GM19238 (cell line): Measurements from ENCODE around the gene OLFML2A.
"Not testable (repeated sequence)": the region's sequence is repeated elsewhere in the genome, so short reads cannot be mapped to it uniquely, and the experiment has no call there.

Experiments
- DNase-seq: peaks from one replicate; pipeline ENCODE4 v3.0.0; 2011; ENCODE audit warnings: low spot score; ENCODE audit not compliant: insufficient read length

OLFML2A gene

DNA sequence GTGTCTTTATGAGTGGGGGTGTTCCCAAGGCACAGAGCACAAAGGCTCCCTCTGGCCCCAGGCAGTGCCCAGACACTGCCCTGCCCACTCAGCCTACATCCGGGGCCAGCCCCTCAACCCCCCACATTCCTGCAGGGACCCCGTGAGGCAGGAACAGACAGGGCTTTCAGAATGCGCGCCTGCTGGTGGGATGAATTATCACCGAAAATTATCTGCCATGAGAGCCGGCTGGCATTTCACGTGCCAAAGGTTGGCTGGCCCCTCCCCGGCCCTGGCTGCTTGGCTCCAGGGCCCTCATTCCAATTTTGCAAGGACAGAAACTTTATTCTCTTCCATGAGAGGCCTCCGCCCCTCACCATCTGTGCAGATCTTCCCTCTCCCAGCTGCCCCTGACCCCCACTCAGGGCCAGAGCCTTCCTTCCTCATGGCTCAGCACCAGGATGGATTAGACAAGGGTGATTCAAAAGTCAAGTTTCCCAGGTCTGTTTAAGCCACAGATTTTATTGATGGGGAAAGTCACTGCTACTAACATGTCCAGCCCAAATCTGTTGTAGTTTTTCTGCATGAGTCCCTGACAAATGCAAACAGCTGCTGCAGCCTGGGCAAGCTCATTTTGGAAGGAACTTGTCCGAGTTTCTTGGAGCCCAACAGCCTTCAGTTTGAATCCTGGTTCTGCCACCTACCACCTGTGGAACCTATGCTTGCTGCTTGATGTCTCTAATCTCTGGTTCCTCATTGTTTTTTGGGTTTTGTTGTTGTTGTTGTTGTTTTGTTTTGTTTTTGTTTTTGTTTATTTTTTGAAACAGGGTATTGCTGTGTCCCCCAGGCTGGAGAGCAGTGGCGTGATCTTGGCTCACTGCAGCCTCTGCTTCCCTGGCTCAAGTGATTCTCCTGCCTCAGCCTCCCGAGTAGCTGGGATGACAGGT is 44.0 kb downstream of the OLFML2A start:
- DNase-seq, result no peak

DNA sequence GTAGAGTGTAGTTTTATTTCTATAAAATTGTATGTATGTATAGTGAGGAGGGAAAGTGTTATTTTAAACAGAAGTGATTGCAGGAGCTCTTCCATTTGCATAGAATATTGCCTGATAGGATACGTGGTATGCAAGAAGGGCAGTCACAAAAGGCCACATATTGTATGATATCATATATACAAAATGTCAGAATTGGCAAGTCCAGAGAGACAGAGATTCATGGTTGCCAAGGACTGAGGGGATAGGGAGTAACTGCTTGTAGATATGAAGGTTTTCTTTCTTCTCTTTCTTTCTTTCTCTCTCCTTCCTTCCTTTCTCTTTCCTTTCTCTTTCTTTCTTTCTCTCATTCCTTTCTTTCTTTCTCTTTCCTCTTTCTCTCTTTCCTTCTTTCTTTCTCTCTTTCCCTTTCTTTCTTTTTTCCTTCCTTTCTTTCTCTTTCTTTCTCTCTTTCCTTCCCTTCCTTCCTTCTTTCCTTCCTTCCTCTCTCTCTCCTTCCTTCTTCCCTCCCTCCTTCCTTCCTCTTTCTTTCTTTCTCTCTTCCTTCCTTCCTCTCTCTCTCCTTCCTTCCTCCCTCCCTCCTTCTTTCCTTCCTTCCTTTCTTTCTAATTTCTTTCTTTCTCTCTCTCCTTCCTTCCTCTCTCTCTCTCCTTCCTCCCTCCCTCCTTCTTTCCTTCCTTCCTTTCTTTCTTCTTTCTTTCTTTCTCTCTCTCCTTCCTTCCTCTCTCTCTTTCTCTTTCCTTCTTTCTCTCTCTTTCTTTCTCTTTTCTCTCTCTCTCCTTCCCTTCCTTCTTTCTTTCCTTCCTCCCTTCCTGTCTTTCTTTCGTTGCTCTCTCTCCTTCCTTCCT is 51.8 kb downstream of the OLFML2A start:
- DNase-seq, result no peak

DNA sequence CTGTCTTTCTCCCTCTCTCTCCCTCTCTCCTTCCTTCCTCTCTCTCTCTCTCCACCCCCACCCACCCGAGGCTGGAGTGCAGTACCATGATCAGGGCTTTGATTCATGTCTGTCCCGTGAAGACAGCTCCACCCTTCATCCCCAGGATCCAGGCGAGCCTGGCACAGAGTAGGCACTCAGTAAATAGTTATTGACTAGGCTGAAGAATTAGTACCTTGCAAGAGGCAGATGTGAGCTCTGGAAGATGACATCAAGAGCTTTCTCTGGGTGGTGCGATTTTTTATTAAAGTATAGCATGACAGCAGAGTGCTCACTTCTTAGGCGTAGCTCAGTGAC is 52.4 kb downstream of the OLFML2A start:
- DNase-seq, result no peak

DNA sequence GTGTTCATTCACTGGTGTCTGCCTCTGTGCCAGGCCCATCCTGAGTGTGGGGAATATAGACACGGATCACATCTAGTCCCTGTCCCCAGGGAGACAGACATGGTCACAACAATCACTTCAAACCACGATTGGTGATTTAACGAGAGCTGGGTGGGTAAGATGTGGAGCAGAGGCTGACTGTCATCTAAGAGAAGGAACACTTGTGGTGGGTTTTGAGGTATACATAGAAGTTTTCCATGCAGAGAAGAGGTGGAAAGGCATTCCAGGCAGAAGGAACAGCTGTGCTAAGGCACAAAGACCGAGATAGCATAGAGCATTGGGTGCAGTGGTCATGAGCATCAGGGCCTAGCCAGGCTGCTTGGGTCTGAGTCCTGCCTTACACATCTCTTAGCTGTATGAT is 53.7 kb downstream of the OLFML2A start:
- no peak for DNase-seq

DNA sequence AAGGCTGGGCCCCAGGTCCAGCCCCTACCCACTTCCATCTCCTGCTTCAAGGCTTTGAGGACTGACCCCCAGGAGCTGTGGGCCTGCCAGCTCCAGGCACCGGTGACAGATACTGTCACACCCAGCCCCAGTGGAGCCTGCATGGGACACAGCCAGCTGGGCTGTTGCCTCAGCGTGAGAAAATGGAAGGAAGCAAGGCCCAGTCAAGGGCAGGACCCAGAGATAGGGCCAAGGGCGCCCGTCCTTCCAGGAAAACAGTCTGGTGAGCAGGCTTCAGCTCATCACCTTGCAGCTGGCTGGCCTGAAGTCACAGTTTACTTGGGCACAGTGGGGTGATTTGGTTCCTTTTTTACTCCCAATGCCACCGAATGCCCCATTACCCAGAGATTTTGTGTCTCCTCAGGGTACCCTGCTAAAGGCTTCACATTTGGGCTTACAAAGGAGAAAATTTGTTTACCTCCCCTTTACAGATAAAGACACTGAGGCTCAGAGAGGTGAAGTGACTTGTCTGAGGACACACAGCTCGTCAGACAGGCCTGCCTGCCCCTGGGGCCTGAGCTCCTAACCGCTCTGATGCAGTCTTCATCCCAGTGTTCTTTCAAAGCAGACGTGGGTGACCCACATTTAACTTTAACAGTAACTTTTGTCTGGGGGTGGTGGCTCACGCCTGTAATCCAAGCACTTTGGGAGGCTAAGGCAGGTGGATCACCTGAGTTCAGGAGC is 54.9 kb downstream of the OLFML2A start:
- no peak for DNase-seq

DNA sequence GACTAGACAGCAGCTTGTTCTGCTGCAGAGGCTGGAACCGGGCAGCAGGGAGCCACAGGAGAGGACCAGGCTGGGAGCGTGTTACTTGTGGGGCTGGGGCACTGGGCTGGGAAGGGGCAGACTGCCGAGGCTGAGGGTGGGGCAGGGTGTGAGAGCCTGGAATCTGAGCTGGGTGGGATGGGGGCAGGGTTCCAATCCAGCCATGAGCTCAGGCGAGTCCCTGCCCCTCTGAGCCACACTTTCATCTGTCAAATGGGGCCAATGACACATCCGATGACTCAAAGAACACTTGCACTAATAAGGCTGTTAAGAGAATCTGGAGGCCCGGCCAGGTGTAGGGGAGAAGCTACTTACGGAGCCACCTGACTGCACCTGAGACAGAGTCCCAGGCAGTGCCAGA is 57.7 kb downstream of the OLFML2A start:
- no peak for DNase-seq

DNA sequence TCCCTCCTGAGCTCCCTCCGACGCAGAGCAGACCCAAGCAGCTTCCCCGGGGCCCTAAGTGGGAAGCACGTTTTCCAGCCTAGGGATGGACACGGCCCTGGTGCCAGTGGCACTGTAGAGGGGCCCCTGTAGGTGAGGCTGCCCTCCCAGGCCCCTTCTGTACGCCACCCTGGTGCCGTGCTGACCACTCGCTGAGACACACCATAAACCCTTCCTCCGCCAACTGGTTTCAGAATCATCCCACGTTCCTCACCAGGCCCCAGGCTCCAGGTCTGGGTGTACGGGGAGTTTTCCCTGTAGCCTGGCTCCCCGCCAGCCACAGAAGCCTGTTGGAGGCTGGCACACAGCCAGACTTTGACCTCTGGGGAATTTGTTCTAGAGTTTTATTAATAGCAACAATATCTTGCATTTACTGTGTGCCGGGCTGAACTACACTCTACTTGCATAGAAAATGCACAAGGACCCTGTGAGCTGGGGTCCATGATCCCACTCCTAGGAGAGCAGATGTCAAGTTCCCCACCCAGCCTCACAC is 58.2 kb downstream of the OLFML2A start:
- DNase-seq, result no peak

DNA sequence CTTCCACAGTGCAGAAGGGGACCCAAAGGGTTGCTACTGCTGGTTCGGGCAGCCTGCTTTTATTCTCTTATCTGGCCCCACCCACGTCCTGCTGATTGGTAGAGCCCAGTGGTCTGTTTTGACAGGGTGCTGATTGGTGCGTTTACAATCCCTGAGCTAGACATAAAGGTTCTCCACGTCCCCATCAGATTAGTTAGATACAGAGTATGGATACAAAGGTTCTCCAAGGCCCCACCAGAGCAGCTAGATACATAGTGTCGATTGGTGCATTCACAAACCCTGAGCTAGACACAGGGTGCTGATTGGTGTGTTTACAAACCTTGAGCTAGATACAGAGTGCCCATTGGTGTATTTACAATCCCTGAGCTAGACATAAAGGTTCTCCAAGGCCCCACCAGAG is 61.2 kb downstream of the OLFML2A start:
- not testable (repeated sequence) for DNase-seq

DNA sequence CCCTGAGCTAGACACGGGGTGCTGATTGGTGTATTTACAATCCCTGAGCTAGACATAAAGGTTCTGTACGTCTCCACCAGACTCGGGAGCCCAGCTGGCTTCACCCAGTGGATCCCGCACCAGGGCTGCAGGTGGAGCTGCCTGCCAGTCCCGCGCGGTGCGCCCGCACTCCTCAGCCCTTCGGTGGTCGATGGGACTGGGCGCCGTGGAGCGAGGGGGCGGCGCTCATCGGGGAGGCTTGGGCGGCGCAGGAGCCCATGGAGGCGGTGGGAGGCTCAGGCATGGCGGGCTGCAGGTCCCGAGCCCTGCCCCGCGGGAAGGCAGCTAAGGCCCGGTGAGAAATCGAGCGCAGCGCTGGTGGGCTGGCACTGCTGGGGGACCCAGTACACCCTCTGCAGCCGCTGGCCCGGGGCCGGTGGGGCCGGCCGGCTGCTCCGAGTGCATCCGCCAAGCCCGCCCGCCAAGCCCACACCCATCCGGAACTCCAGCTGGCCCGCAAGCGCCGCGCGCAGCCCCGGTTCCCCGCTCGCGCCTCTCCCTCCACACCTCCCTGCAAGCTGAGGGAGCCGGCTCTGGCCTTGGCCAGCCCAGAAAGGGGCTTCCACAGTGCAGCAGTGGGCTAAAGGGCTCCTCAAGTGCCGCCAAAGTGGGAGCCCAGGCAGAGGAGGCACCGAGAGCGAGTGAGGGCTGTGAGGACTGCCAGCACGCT is 61.8 kb downstream of the OLFML2A start:
- DNase-seq, result not testable (repeated sequence)

DNA sequence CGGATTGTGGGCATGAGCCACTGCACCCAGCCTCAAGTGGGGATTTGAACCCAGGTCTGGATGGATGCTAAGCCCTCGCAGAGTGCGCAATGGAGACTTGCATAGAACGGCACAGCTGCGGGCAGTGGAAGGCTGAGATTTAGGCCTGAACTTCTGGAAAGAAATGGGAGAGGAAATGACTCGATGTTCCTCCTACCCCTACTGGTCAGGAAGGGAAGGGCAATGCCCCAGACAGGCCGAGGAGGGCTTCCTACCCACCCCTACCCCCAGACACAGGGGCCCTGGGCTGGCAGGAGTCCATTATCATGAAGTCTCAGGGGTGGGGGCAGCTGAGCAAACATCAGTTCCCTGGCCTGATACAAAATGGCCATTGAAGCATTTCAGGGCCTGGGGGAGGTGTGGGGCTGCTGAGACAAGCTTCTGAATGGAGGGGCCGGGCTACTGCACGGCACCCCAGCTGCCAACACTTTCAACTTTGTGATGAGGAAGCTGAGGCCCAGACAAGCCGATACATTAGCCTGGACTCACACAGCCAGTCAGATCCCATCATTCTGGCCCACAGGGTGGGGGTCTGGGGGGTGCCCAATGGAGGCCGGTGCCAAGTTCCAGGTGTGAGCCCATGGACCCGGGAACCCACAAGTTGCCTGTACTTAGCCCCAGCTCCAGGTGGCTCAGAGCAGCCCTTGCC is 62.8 kb downstream of the OLFML2A start:
- DNase-seq, result no peak

DNA sequence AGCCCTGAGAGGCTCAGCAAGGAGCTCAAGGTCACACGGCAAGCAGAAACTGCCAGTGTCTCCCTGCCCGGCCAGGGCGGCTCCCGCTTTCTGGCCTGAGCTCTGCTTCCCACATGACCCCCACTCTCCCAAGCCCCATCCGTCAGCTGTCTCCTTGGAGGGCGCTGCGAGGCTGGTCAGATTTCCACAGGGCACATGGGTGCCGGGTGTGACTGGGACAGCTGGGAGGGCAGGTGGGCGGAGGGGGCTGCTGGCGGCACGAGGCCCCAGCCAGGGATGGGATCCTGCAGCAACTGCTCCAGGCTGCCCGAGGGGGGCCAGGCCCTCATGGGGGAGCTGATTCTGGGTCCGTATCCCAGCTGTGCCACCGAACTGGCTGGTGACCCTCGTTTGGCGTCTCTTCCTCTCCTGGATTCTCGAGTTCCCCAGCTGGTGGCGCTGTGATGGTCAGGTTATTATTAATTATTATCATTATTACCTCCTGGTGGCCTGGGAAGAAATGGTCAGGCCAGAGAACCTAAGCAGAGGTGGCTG is 63.4 kb downstream of the OLFML2A start:
- no peak for DNase-seq

DNA sequence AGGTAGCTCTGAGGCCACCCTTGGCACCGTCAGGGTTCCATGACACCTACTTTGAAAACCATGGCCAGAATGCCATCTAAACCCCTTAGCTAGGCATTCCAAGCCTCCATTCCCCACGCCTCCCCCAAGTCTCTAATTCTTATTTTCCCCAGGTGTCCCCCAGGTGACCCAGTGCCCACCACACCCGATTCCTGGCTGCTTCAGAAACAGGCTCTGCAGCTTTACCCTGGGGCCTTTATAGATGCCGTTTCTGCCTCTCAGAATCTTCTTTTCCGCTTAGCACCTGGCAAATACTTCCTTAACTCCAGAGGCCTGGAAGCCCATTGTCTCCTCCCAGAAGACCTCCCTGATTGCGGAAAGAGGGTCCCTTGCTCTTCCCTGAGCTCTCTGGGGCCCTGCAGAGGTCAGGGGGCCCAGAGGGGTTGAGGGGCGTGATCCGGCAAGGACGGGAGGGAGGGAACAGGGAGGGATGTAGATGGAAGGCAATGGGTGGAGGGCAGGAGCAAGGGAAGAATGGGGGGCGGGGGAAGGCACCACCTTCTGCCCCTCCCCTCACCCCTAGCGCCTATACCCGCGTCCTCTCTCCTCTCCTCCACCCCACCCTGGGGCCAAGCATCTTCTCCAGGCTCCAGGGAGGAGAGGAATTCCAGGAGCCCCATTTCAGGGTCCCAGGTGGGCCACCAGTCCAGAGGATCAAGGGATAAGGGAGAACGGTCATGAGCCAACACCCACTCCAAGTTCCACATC is 64.3 kb downstream of the OLFML2A start:
- no peak for DNase-seq

DNA sequence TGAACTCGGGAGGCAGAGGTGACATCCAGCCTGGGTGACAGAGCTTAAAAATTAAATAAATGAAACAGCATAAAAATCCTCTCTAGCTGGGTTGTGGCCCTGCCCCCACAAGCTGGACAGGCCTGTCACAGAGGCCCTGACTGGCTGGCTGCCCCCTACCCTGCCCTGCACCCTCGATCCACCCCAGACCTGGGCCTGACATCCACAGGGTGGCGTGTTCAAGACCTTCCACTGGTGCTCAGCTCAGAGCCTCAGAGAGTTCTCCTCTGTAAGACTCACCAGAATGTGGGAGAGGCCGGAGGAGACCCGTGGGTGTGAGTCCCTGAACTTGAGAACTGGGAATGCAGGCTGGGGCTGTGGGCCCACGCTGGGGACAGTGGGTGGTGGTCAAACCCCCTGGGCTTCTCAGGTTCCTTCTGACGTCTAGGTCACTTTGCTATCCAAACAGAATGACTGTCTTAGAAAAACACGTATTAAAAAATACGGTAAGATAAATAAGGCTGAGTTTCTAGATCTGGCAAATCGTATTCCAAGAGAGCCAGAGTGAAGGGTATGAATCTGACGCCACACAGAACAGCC is 66.6 kb downstream of the OLFML2A start:
- DNase-seq, result no peak

DNA sequence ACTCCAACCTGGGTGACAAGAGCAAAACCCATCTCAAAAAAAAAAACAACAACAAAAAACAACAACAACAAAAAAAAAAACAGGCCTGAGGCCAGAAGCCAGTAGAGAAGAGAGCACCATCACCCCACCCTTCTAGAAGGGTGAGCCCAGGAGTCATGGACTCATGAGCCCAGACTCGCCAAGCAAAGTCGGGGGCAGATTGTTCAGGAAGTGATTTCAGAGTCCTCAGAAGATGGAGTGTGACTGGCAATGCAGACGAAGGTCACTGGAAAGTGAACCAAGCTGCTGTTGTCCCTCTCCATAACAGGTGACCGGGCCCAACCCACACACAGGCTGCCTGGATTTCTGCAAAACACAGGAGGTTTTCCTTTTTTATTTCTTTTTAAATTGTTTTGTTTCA is 67.4 kb downstream of the OLFML2A start:
- no peak for DNase-seq

DNA sequence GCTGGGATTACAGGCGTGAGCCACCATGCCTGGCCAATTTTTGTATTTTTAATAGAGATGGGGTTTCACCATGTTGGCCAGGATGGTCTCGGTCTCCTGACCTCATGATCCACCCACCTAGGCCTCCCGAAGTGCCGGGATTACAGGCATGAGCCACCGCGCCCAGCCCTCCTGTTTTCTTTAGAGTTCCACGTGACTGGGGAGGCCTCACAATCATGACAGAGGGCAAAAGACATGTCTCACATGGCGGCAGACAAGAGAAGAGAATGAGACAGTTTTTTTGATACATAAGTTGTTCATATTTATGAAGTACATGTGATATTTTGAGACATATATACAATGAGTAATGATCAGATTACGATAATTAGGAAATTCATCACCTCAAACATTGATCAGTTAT is 69.5 kb downstream of the OLFML2A start:
- DNase-seq, result not testable (repeated sequence)

DNA sequence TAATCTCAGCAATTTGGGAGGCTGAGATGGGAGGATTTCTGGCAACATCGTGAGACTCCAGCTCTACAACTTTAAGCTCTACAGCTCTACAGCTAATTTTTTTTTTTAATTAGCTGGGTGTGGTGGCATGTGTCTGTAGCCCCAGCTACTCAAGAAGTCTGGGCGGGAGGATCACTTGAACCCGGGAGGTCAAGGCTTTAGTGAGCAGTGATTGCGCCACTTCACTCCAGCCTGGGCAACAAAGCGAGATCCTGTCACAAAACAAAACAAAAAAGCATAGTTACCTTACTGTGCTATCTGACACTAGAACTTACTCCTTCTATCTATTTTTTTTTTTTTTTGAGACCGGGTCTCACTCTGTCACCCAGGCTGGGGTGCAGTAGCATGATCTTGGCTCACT is 70.0 kb downstream of the OLFML2A start:
- DNase-seq, result no peak

DNA sequence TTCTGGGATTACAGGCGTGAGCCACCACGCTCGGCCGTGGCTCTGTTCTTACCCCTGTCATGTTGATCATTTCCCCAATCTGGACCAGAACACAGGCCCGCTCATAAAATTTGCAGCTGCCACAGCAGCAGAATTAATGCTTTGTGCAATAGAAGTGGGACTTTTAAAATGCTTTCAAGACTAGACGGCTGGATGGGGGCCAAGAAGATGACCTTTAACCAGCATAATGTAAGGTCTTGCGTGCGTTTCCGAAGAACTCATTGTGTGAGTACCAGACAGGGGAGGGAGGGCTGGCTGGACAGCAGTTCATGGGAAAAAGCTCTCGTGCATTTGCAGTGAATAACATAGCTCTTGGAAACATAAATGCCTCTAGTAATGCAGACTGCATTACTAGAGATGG is 72.9 kb downstream of the OLFML2A start:
- DNase-seq, result no peak

DNA sequence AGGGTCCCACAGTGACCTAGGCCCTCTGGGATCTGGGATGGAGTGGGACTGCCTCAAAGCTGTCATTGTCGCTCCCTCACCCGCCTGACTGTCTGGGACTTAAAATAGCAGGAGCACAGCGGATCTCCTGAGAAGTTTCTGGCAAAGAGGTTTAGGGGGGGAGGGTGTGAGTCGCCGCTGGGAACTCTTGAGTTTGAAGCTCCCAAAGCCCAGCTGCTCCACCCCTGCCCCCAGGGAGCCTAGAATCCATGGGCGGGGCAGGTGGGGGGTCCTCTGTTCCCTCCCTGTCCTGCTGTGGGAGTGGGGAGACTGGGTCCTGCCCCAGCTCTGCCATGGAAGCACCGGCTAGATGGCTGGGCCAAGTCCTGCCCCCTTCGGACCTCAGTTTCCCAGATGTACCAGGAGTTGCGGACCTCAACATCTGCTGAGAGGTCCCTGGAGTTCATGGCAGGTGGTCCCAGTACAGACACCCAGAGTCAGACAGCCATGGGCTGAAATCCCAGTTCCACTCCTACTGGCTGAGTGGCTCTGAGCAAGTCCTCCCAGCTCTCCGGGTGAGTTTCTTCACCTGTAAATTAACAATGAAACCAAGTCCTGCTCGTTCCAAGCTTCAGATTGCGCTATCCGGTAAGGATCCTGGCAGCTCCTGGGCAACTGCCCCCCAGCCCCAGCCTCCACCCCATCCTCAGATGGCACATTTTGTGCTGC is 75.3 kb downstream of the OLFML2A start:
- DNase-seq, result no peak
